GM19395 (cell line): Measurements from ENCODE around the gene ERBB2.
"Not testable (repeated sequence)": the region's sequence is repeated elsewhere in the genome, so short reads cannot be mapped to it uniquely, and the experiment has no call there.

Source experiments
- ATAC-seq: cut with Tn5 transposase; IDR thresholded peaks from one replicate; pipeline ENCODE4 v1.9.1; 2021; ENCODE audit warnings: mild to moderate bottlenecking, moderate library complexity; ENCODE audit not compliant: unreplicated experiment

Gene ERBB2

DNA sequence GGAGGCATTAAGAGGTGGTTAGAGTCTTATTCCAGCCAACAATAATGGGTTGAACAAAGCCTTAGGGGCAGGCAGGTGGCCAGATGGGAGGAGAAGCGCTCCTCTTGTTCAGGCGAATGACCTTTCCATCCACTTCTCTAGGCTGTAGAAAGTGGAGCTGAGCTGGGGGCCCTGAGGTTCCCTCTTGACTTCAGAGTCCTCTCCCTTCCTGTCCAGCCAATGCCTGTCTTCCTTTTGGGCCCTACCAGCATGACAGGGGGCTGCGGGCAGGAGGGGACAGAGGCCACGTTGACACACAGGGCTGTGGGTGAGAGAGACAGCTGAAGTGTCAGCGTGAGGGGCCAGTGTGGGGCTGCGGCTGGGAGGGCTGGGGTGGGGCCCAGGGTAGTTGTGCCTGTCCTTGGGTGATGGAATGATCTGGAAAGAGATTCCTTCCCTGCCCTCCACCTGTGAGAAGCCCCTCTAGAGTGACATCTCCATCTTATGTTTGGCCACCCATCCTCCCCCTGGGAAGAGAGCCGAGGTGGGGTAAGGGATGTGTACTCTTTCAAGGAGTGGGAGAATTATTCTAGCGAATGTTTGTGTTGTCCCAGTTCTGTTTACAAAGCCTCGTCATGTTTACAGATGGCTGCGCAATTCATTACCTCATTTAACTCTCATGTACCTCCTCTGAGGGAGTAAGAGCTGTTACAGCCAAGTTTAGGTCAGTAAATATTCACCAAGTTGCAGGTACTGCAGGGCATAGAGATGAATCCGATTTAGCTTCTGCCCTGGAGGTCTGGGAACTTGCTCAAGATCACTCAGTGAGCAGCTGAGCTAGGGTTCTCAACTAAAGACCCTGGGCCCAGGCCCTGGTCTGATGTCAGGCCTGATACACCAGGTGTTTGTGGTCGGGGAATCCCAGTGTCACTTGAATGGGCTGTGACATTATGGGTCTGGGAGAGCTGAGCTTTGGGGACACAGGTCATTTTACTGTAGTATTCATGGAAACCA lies 3.3 kb downstream of the ERBB2 start:
- no peak for ATAC-seq

DNA sequence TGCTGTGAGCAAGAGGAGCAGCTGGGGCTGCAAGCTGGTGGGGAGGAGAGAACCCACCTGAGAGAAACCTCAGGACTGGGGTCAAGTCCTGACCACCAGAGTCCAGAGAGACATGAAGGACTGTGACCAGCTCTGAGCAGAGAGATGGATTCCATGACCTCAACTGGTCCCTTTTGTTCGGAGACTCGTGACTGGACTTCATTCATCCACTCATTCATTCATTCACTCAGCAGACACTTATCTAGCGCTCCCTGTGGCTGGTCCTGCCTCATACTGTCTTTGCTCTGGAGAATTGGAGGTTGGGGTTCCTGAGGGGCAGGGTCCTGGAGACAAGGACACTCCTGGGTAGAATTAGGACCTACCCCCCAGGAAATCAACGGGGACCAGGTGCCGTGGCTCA lies 4.0 kb downstream of the ERBB2 start:
- ATAC-seq = no peak

DNA sequence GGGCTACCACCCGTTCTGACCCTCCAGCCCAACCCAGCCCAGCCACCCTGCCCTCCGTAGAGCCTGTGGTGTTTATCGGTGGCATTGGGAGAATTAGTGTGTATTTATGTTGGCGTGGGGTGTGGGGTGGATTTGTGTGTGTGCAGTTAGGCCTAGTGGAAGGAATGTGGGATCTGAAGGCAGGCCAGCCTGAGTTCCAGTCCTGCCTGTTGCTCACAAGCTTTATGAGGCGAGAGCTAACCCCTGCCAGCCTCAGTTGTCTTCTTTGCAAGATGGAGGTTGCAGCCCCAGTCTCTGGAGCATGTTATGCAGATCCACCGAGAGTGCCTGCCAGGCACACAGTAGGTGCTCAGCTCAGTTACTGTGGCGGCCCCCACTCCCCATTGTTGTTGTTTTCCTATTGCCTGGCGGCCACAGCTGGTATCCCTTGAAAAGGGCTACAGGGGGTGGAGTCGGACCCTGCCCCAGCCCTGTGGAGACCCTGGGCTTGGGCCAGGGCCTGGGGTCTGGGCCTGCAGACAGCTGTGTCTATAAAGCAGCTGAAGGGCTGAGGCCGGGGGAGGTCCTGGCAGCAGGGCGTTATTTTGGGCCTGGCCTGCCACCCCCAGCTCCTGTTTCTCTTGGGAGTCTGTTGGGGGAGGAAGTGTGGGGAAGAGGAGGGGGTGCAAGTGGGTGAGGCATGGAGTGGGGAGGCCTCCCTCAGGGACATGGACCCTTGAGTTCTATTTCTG lies 5.1 kb downstream of the ERBB2 start:
- ATAC-seq = no peak

DNA sequence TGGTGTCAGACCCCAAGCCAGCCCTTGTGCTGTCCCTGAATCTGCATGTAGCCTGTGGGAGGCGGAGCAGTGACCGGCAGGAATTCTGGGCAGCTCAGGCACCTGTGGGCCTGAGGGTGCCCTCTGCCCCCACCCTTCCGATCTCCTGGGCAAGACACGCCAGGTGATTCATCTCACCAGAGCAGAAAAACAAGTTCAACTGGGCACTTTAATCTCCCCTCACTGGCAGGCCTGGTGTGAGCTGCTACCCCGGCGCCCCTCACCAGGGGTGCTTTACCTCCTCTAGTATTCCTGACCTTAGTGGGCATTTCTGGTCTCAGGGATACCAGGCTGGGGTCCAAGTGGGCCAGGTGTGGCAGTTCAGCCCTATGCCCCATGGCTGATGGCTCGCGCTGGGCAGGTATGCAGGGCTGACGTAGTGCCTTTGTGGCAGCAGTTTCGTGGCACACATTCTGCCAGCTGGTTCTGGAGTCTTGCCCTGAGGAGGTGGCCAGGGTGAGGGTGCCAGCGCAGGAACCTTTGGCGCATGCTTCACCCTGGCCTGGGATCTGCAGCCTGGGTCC lies 6.0 kb downstream of the ERBB2 start:
- no peak for ATAC-seq

DNA sequence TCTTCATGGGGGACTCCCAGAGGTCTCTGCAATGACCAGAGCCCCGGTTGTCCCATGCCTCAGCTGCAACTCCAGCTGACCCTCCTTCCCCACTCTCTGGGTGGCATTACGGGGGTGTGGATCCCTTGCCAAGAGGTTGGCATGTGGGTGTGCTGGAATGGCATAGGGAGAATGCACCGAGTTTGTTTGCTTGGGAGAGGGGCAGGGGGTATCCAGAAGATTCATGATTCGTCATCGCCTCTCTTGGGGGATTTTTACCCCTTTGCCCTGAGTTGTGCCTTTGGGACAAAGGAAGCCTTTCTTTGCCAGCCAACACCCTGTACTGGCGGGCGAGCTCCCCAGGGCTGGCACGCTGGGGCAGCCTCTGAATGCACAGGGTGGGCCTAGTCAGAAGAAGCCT lies 6.5 kb downstream of the ERBB2 start:
- no peak for ATAC-seq

DNA sequence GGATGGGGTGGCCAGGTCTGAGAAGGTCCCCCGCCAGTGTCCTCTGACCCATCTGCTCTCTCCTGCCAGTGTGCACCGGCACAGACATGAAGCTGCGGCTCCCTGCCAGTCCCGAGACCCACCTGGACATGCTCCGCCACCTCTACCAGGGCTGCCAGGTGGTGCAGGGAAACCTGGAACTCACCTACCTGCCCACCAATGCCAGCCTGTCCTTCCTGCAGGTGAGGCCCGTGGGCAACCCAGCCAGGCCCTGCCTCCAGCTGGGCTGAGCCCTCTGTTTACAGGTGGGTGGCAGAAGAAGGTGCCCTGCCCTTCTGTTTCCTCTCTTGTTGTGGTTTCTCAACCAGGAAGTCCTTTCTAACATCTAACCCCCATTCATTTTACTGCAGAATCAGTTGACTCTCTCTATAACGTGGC lies 7.1 kb downstream of the ERBB2 start:
- no peak for ATAC-seq

DNA sequence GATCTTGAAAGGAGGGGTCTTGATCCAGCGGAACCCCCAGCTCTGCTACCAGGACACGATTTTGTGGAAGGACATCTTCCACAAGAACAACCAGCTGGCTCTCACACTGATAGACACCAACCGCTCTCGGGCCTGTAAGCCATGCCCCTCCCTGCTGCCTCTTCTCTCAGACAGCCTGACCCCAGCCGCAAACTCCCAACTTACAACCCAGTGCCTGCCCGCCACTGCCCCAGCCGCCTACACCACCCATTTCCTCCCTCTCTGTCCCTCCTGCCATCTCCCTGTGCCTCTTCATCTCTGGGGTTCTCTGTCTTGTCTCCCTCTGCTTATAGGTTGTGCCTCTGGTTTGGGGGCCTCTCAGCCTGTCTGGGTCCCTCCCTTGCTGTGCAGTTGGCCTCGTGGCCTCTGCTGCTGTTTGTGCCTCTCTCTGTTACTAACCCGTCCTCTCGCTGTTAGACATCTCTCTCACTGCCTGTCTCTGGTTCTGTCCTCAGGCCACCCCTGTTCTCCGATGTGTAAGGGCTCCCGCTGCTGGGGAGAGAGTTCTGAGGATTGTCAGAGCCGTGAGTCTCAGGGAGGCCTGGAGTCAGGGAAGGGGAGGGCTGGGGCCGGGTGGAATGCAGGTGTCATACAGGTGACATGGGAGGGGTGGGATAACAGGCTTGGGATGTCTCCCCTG lies 9.6 kb downstream of the ERBB2 start:
- no peak for ATAC-seq

DNA sequence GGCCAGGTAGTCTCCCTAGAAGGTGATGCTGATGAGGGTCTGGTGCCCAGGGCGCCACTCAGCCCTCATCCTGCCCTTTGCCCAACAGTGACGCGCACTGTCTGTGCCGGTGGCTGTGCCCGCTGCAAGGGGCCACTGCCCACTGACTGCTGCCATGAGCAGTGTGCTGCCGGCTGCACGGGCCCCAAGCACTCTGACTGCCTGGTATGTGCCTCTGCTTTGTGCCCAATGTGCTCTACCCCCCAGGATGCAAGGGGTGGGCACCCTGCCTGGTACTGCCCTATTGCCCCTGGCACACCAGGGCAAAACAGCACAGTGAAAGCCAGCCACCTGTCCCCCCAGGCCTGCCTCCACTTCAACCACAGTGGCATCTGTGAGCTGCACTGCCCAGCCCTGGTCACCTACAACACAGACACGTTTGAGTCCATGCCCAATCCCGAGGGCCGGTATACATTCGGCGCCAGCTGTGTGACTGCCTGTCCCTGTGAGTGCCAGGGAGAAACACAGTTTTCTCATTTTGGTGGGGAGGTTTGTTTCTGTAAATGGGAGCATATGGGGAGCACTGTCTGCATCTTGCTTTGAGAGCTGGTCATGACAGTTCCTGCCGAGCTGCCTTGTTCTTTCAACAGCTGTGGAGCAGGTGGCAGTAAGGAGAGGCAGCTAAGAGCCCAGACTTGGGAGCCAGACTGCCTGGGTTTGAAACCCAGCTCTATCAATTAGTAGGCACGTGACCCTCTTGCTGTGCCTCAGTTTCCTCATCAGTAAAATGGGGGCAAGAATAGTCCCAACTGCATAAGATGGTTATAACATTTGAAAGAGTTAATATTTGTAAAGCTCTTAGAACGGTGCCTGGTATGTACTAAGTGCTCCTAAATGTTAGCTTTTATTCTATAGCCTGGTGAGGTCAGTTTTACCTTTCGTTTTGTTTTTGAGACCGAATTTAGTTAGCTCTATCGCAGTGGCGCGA lies 10.4 kb downstream of the ERBB2 start:
- no peak for ATAC-seq

DNA sequence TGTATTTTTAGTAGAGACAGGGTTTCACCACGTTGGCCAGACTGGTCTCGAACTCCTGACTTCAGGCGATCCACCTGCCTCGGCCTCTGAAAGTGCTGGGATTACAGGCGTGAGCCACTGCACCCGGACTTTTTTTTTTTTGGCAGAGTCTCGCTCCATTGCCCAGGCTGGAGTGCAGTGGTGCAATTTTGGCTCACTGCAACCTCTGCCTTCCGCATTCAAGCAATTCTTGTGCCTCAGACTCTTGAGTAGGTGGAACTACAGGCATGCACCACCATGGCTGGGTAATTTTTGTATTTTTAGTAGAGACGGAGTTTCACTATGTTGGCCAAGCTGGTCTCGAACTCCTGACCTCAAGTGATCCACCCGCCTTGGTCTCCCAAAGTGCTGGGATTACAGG lies 11.2 kb downstream of the ERBB2 start:
- ATAC-seq = not testable (repeated sequence)

DNA sequence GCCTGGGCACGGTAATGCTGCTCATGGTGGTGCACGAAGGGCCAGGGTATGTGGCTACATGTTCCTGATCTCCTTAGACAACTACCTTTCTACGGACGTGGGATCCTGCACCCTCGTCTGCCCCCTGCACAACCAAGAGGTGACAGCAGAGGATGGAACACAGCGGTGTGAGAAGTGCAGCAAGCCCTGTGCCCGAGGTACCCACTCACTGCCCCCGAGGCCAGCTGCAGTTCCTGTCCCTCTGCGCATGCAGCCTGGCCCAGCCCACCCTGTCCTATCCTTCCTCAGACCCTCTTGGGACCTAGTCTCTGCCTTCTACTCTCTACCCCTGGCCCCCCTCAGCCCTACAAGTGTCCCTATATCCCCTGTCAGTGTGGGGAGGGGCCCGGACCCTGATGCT lies 12.0 kb downstream of the ERBB2 start:
- no peak for ATAC-seq

DNA sequence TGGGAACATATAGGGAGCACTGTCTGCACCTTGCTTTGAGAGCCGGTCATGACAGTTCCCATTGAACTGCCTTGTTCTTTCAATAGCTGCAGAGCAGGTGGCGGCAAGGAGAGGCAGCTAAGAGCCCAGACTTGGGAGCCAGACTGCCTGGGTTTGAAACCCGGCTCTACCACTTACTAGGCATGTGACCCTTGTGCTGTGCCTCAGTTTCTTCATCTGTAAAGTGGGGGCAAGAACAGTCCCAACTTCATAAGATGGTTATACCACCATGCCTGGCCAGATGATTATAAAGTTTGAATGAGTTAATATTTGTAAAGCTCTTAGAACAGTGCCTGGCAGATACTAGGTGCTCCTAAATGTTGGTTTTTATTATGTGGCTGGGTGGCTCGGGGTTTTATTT lies 14.4 kb downstream of the ERBB2 start:
- no peak for ATAC-seq

DNA sequence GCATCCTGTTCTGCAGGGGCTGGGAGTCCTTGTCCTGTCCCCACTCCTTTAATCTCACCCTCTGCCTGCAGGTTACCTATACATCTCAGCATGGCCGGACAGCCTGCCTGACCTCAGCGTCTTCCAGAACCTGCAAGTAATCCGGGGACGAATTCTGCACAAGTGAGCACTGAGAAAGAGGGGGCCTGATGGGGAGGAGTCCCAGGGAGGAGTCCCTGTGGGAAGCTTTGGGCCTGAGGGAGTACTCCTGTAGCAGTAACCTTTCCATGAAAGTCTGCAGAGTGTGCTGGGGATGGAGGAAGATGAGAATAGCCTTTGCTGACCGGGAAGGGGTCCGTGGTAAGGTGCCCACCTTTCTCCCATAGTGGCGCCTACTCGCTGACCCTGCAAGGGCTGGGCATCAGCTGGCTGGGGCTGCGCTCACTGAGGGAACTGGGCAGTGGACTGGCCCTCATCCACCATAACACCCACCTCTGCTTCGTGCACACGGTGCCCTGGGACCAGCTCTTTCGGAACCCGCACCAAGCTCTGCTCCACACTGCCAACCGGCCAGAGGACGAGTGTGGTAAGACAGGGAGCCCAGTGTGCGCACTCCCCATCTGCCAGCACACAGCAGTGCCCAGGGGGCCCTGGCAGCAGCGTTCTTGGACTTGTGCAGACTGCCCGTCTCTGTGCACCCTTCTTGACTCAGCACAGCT lies 15.7 kb downstream of the ERBB2 start:
- no peak for ATAC-seq

DNA sequence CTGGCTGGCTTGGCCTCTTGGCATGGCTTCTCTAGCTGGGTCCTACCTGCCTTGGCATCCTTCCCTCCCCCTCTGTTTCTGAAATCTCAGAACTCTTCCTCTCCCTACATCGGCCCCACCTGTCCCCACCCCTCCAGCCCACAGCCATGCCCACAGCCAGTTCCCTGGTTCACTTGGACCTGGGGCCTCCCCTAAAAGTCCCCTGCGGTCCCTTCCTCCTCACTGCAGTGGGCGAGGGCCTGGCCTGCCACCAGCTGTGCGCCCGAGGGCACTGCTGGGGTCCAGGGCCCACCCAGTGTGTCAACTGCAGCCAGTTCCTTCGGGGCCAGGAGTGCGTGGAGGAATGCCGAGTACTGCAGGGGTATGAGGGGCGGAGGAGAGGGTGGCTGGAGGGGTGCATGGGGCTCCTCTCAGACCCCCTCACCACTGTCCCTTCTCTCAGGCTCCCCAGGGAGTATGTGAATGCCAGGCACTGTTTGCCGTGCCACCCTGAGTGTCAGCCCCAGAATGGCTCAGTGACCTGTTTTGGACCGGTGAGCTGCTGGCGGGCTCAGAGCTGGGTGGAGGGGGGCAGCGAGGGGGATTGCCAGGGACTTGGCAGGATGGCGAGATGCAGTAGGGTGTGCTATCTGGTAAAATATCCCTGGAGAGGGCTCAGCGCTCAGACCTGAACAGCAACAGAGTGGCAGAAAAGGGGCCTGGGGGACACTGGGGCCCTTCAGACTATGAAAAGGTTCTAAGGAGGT lies 16.4 kb downstream of the ERBB2 start:
- ATAC-seq = no peak

DNA sequence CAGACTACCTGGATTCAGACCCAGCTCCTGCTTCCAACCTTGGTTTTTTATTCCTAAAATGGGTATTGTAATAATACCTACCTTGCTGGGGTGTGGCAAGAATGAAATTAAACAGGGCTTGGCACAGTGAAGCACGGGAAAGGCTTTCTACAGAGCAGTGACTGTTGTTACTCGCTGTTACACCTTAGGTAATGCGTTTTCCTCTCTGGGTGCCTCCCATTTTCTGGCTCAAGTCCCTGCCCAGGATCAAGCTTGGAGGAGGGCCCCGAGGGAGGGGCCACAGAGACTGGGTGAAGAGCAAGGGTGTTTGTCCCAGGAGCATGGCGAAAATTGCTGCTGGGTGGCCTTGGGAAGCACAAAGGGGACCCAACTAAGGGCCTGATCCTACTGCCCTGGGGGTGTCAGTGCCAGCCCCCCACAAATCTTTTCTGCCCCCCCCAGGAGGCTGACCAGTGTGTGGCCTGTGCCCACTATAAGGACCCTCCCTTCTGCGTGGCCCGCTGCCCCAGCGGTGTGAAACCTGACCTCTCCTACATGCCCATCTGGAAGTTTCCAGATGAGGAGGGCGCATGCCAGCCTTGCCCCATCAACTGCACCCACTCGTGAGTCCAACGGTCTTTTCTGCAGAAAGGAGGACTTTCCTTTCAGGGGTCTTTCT lies 17.1 kb downstream of the ERBB2 start:
- no peak for ATAC-seq

DNA sequence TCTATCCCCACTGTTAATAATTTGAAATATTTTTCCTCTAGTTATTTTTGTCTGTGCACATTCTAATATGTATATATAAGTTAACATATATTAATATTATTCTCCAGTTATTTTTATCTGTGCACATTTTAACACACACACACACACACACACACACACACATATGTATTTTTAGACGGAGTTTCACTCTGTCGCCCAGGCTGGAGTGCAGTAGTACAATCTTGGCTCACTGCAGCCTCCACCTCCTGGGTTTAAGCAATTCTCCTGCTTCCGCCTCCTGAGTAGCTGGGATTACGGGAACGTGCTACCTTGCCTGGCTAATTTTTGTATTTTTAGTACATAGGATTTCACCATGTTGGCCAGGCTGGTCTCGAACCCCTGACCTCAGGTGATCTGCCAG lies 17.8 kb downstream of the ERBB2 start:
- no peak for ATAC-seq

DNA sequence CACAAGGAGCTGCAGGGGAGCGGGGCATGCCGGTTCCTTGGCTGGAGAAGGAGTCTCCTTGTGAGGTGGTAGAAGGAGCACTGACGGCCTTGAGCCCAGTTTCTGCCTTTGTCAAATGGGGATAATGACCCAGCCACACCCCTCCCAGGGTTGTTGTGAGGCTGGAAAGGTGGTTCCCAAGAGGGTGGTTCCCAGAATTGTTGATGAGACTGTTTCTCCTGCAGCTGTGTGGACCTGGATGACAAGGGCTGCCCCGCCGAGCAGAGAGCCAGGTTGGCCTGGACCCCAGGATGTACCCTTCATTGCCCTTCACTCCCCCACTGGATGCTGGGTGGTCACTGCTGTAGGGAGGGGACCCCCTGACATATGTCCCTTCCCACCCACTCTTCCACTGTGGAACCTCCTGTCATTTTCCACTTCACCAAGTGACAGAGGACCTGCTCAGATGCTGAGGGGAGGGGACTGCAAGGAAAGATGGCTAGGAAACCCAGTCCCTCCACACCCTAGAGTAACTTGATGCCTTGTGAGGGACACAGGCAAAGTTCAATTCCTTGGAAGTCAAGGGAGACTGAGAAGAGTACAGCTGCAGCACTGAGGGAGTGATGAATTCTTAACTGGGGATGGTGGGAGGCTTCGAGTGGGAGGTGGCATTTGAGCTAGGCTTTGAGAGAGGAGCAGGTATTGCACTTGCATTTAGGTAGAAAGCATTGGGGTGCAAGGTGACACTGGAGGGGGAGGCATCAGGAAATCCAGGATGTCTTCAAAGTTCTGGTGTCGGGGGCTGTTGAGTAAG lies 19.9 kb downstream of the ERBB2 start:
- ATAC-seq = no peak

DNA sequence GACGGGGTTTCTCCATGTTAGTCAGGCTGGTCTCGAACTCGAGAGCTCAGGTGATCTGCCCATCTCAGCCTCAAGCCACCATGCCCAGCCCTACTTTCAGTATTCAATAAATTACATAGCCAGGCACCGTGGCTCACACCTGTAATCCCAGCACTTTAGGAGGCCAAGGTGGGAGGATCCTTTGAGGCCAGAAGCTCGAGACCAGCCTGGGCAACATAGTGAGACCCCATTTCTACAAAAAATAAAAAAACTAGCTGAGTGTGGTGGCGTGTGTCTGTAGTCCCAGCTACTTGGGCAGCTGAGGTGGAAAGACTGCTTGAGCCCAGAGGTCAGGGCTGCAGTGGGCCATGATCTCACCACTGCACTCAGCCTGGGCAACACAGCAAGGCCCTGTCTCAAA lies 22.2 kb downstream of the ERBB2 start:
- no peak for ATAC-seq
